Effector memory CD4-positive, alpha-beta T cell (primary cell): Measurements from ENCODE around the gene NUP210L.
"Not testable (repeated sequence)": the region's sequence is repeated elsewhere in the genome, so short reads cannot be mapped to it uniquely, and the experiment has no call there.

Source experiments
- DNase-seq, 3 donors: peaks; one replicate each; pipeline ENCODE4 v3.0.0-alpha.2; 2020
- H3K27ac ChIP-seq: 2 replicates; pipeline ENCODE4 v1.7.0; 2013; ENCODE audit warnings: mild to moderate bottlenecking, low read length, moderate library complexity; ENCODE audit not compliant: insufficient read depth, poor library complexity, severe bottlenecking
- H3K27me3 ChIP-seq: replicated peaks from 2 replicates; pipeline ENCODE4 v1.7.0; 2013; ENCODE audit warnings: mild to moderate bottlenecking, low read length; ENCODE audit not compliant: insufficient read depth, control insufficient read depth, poor library complexity, severe bottlenecking
- H3K36me3 ChIP-seq: 2 replicates; pipeline ENCODE4 v1.7.0; 2013; ENCODE audit warnings: mild to moderate bottlenecking, low read length, moderate library complexity; ENCODE audit not compliant: control insufficient read depth, insufficient read depth
- H3K4me1 ChIP-seq: 2 replicates; pipeline ENCODE4 v1.7.0; 2013; ENCODE audit warnings: low read length, mild to moderate bottlenecking; ENCODE audit not compliant: control insufficient read depth, insufficient read depth, poor library complexity, severe bottlenecking
- H3K4me3 ChIP-seq: 2 replicates; pipeline ENCODE4 v1.7.0; 2013; ENCODE audit warnings: low read length, low read depth, mild to moderate bottlenecking; ENCODE audit not compliant: insufficient read depth, poor library complexity, severe bottlenecking
- H3K9me3 ChIP-seq: 2 replicates; pipeline ENCODE4 v1.7.0; 2013; ENCODE audit warnings: mild to moderate bottlenecking, low read length, moderate library complexity; ENCODE audit not compliant: control insufficient read depth

NUP210L gene

GRCh38 chr1:154148807-154149206, 6.1 kb downstream of the NUP210L start:
- no peak for DNase-seq
- no peaks in the 10 kb centered on the region for H3K27me3 ChIP-seq
- H3K4me1 ChIP-seq: no peaks in the 10 kb centered on the region
- no peaks in the 10 kb centered on the region for H3K9me3 ChIP-seq
- no peaks in the 10 kb centered on the region for H3K36me3 ChIP-seq
- H3K27ac ChIP-seq: no peak overlapping the region
- H3K4me3 ChIP-seq: no peak overlapping the region

GRCh38 chr1:154147505-154147904, 7.4 kb downstream of the NUP210L start:
- not testable (repeated sequence) for H3K9me3 ChIP-seq, DNase-seq, H3K27me3 ChIP-seq, H3K36me3 ChIP-seq, H3K4me3 ChIP-seq, H3K27ac ChIP-seq, H3K4me1 ChIP-seq

- H3K36me3 ChIP-seq: no peaks in the 10 kb centered on the region
- no peaks in the 10 kb centered on the region for H3K27me3 ChIP-seq
- no peak for DNase-seq
- H3K9me3 ChIP-seq: no peaks in the 10 kb centered on the region
- no peaks in the 10 kb centered on the region for H3K4me1 ChIP-seq
- no peak overlapping the region for H3K4me3 ChIP-seq
- no peak overlapping the region for H3K27ac ChIP-seq
Measured at GRCh38 chr1:154145986-154146385, 8.9 kb downstream of the NUP210L start.

- Histone ChIP-seq H3K27ac (no peak overlapping the region), H3K27me3 (no peaks in the 10 kb centered on the region), H3K36me3 (no peaks in the 10 kb centered on the region), H3K9me3 (no peaks in the 10 kb centered on the region), H3K4me1 (no peaks in the 10 kb centered on the region), H3K4me3 (no peak overlapping the region)
- no peak for DNase-seq
Measured at GRCh38 chr1:154142358-154142757, 12.5 kb downstream of the NUP210L start.

GRCh38 chr1:154141240-154141639, 13.6 kb downstream of the NUP210L start:
- no peaks in the 10 kb centered on the region for H3K9me3 ChIP-seq
- no peaks in the 10 kb centered on the region for H3K27me3 ChIP-seq
- H3K4me1 ChIP-seq: no peaks in the 10 kb centered on the region
- no peak overlapping the region for H3K27ac ChIP-seq
- H3K36me3 ChIP-seq: no peaks in the 10 kb centered on the region
- no peak for DNase-seq
- no peak overlapping the region for H3K4me3 ChIP-seq

GRCh38 chr1:154137888-154138287, 17.0 kb downstream of the NUP210L start:
- no peak for DNase-seq
- Histone ChIP-seq H3K36me3 (no peaks in the 10 kb centered on the region), H3K4me3 (no peak overlapping the region), H3K27ac (no peak overlapping the region), H3K27me3 (no peaks in the 10 kb centered on the region), H3K4me1 (no peaks in the 10 kb centered on the region), H3K9me3 (no peaks in the 10 kb centered on the region)

- Histone ChIP-seq H3K4me1 (no peaks in the 10 kb centered on the region), H3K4me3 (no peak overlapping the region), H3K27me3 (no peaks in the 10 kb centered on the region), H3K9me3 (no peaks in the 10 kb centered on the region), H3K36me3 (no peaks in the 10 kb centered on the region), H3K27ac (no peak overlapping the region)
- DNase-seq: no peak
Measured at GRCh38 chr1:154133256-154133655, 21.6 kb downstream of the NUP210L start.

- Histone ChIP-seq H3K27ac (no peak overlapping the region), H3K9me3 (no peaks in the 10 kb centered on the region), H3K4me1 (no peaks in the 10 kb centered on the region), H3K36me3 (no peaks in the 10 kb centered on the region), H3K27me3 (no peaks in the 10 kb centered on the region), H3K4me3 (no peak overlapping the region)
- DNase-seq: no peak
Measured at GRCh38 chr1:154129391-154129970, 25.4 kb downstream of the NUP210L start.

GRCh38 chr1:154123205-154123604, 31.7 kb downstream of the NUP210L start:
- not testable (repeated sequence) for H3K9me3 ChIP-seq, H3K36me3 ChIP-seq, DNase-seq, H3K4me3 ChIP-seq, H3K27ac ChIP-seq, H3K27me3 ChIP-seq, H3K4me1 ChIP-seq

- Histone ChIP-seq H3K27me3 (no peaks in the 10 kb centered on the region), H3K9me3 (no peaks in the 10 kb centered on the region), H3K4me1 (peaks cover 8% of the 10 kb centered on the region), H3K36me3 (no peaks in the 10 kb centered on the region), H3K27ac (no peak overlapping the region), H3K4me3 (no peak overlapping the region)
- no peak for DNase-seq
Measured at GRCh38 chr1:154117642-154118041, 37.2 kb downstream of the NUP210L start.
